ENCODE measurements around the gene GPR152. TPM values are rescaled to one million over a fixed set of nuclear protein-coding genes. Genes with fewer than 3 reads are reported as not detected.

Gene GPR152, protein sequence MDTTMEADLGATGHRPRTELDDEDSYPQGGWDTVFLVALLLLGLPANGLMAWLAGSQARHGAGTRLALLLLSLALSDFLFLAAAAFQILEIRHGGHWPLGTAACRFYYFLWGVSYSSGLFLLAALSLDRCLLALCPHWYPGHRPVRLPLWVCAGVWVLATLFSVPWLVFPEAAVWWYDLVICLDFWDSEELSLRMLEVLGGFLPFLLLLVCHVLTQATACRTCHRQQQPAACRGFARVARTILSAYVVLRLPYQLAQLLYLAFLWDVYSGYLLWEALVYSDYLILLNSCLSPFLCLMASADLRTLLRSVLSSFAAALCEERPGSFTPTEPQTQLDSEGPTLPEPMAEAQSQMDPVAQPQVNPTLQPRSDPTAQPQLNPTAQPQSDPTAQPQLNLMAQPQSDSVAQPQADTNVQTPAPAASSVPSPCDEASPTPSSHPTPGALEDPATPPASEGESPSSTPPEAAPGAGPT
- not detected for polyA plus RNA-seq (2012; ENCODE audit: insufficient read depth, insufficient read length)

DNA sequence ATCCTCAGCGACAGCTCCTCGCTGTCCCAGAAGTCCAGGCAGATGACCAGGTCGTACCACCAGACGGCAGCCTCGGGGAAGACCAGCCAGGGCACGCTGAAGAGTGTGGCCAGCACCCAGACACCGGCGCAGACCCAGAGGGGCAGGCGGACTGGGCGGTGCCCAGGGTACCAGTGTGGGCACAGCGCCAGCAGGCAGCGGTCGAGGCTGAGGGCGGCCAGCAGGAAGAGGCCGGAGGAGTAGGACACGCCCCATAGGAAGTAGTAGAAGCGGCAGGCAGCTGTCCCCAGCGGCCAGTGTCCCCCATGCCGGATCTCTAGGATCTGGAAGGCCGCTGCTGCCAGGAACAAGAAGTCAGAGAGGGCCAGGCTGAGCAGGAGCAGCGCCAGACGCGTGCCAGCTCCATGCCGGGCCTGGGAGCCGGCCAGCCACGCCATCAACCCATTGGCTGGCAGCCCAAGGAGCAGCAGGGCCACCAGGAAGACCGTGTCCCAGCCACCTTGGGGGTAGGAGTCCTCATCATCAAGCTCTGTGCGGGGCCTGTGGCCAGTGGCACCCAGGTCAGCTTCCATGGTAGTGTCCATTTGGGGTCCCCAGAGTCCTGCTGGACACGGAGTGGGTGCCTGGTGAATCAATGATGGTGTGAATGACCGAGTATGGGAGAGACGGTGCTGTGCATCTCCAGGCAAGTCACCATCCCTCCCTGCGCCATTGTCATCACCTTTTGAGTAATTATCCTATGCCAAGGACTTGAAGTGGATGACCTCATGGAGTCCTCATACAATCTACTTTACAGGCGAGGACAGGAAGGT, at the start of gene GPR152:
Gene GPR152 (minus strand): TSS at position 589 of the 812 bp plus-strand sequence. CDS start 5 bp downstream, at position 584.
- no peak for DNase-seq (ENCODE audit: low read depth, low spot score)
- no peak within 1 kb of the TSS for H3K4me3 ChIP-seq (ENCODE audit: low read length)

DNA sequence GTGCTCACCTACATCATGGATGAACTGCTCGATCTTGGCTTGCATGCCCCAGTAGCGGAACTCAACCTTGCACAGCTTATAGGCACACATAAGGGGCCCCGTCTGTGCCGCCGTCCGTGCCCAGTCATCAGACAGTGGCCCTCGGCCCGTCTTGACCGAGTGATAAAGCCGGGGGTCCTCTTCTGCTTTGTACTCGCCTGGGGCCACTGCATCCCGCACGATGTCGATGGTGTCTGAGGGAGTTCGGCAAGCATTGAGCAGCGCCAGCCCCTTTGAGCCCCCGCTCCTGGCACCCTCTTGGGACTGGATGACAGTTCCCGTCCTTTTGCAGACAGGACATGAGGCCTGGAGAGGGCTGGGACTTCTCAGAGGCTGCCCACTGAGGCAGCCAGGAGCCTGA, 49.3 kb upstream of the GPR152 start:
- no peak for DNase-seq (ENCODE audit: low read depth, low spot score)
- no peak overlapping the region for H3K4me3 ChIP-seq (ENCODE audit: low read length)

DNA sequence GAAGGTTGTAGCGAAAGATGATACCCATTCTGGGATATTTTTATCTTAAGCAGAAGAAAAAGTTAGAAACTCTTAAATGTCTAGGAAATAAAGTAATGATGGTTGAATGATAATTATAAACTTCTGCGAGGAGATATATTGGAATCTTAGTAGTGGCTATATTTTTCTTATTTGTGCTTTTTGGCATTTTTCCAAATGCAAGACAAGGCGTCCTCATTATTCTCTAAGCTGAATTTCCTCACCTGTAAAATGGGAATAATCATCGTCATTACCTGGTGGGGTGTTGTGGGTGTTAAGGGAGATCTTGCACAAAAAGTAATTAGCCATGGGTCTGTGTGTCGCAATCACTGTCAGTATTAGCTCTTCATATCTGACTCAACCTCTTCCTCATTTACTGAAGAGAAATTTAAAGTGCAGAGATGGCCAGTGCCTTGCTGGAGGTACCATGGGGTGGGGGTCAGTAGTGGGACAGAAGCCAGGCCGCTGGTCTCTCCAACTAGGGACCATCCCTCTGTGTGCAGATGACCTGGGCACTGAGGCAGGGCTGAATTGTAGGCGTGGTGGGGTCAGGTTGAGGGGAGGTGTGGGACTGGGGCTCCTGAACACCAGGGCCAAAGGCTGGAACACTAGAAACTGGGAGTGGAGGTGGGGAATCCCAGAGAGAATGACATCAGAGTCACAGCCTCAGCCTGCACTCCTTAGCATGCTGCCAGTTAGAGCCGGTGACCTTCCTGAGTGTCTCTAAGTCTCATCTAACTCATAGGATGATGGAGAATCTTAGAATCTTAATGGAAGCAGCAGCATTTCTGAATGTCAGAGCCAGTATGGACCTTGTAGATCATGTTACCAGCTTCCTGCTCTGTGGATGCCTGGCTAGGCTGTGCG, 48.5 kb upstream of the GPR152 start:
- no peak overlapping the region for H3K4me3 ChIP-seq (ENCODE audit: low read length)
- DNase-seq (ENCODE audit: low read depth, low spot score): no peak

GRCh38 chr11:67500484-67500821, 47.9 kb upstream of the GPR152 start:
- DNase-seq (ENCODE audit: low read depth, low spot score): no peak
- H3K4me3 ChIP-seq (ENCODE audit: low read length): no peak overlapping the region

DNA sequence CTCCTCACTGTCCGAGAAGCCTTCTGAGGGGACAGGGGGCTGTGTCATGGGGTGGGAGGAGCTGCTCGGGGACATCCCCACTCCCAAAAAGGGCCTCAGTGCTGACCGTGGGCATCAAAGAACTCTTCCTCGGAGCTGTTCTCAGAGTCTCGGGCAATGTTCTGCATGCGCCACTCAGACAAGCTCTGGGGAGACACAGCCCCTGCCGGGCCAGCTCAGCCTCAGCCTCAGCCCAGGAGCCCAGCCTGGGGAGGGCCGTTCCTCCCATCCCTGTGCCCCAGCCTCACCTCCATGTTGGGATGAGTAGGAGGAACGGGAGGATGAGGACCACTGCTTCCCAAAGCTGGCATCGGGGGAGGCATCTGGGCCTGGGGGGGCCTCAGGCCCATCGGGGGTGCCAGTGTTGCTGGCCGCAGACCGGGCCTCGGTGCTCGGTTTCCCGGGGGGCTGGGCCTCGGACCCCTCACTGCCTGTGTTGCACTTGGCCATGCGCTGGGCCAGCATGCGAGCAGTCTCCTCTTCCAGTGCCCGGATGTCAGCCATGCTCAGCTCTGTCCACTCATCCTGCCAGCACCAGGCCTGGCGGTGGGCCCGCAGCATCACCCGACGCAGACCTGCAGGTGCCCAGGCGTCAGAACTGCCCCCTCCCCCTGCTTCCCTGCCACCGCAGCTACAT, 47.4 kb upstream of the GPR152 start:
- no peak for DNase-seq (ENCODE audit: low read depth, low spot score)
- no peak overlapping the region for H3K4me3 ChIP-seq (ENCODE audit: low read length)

- no peak for DNase-seq (ENCODE audit: low read depth, low spot score)
- H3K4me3 ChIP-seq (ENCODE audit: low read length): no peak overlapping the region
Observed at GRCh38 chr11:67498544-67498972, 46.0 kb upstream of the GPR152 start.

GRCh38 chr11:67497656-67498291, 45.2 kb upstream of the GPR152 start:
- H3K4me3 ChIP-seq (ENCODE audit: low read length): no peak overlapping the region
- DNase-seq (ENCODE audit: low read depth, low spot score): no peak

GRCh38 chr11:67496113-67496512, 43.6 kb upstream of the GPR152 start:
- no peak overlapping the region for H3K4me3 ChIP-seq (ENCODE audit: low read length)

GRCh38 chr11:67495234-67496005, 42.9 kb upstream of the GPR152 start:
- no peak for DNase-seq (ENCODE audit: low read depth, low spot score)
- H3K4me3 ChIP-seq (ENCODE audit: low read length): no peak overlapping the region

More at GRCh38 chr11:67496113-67496512, 43.6 kb upstream of the GPR152 start:
- DNase-seq (ENCODE audit: low read depth, low spot score): no peak

GRCh38 chr11:67494371-67495233, 42.1 kb upstream of the GPR152 start:
- no peak for DNase-seq (ENCODE audit: low read depth, low spot score)
- H3K4me3 ChIP-seq (ENCODE audit: low read length): no peak overlapping the region

GRCh38 chr11:67493548-67494370, 41.2 kb upstream of the GPR152 start:
- DNase-seq (ENCODE audit: low read depth, low spot score): no peak
- H3K4me3 ChIP-seq (ENCODE audit: low read length): no peak overlapping the region

- DNase-seq (ENCODE audit: low read depth, low spot score): no peak
- no peak overlapping the region for H3K4me3 ChIP-seq (ENCODE audit: low read length)
Observed at GRCh38 chr11:67492801-67493547, 40.4 kb upstream of the GPR152 start.

DNA sequence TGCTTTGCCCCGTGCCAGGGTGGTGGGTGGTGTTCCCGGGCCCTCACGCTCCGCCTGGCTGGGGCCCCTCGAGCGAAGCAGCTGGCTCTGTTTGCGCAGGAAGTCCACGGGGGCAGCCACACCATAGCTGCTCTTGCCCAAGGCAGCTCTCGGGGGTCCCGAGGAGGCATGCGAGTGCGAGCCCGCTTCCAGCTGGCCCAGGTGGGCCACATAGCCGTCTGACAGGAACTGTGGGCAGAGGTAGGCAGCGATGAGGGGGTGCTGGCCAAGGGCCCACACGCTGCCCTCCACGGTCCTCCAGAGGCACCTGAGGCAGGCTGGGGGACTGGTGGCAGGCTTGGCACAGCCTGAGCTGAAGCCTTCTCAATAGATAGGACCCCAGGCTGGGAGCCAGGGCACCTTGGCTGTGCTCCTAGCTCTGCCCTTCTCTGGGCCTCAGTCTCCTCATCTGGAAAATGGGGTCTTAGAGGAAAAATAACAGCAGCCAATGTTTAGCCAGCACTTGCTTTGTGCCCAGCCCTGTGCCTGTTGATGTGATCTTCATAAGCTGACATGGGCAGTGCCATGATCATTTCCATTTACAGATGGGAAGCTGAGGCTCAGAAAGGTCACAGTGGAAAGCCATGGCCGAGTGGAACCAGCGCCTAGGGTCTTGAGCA, 39.7 kb upstream of the GPR152 start:
- no peak overlapping the region for H3K4me3 ChIP-seq (ENCODE audit: low read length)
- no peak for DNase-seq (ENCODE audit: low read depth, low spot score)

- no peak overlapping the region for H3K4me3 ChIP-seq (ENCODE audit: low read length)
- DNase-seq (ENCODE audit: low read depth, low spot score): no peak
Observed at GRCh38 chr11:67491276-67492068, 38.9 kb upstream of the GPR152 start.
